ACC112 (cell line): ENCODE data around the gene SH3TC1.

ENCODE experiments used
- H2AFZ ChIP-seq: fragments of 200-600 bp; sonication (generic); one replicate; pipeline ENCODE4 v1.6.0; 2017; ENCODE audit warnings: antibody characterized with exemption, low read length; ENCODE audit not compliant: unreplicated experiment
- H3K27ac ChIP-seq: fragments of 200-600 bp; sonication (generic); 2 replicates; pipeline ENCODE4 v1.5.1; 2014; ENCODE audit warnings: low read depth, mild to moderate bottlenecking, antibody characterized with exemption, low read length, moderate library complexity
- H3K27me3 ChIP-seq: fragments of 200-600 bp; sonication (generic); 2 replicates; pipeline ENCODE4 v1.6.1; 2014; ENCODE audit warnings: mild to moderate bottlenecking, antibody characterized with exemption, low read length, moderate library complexity, mixed read lengths; ENCODE audit not compliant: insufficient read depth
- H3K36me3 ChIP-seq: fragments of 200-600 bp; sonication (generic); 2 replicates; pipeline ENCODE4 v1.6.1; 2016; ENCODE audit warnings: mild to moderate bottlenecking, antibody characterized with exemption, low read length, moderate library complexity, mixed read lengths; ENCODE audit not compliant: insufficient read depth
- H3K4me1 ChIP-seq: fragments of 200-600 bp; sonication (generic); one replicate; pipeline ENCODE4 v1.6.1; 2016; ENCODE audit warnings: low read length, mixed read lengths; ENCODE audit not compliant: insufficient read depth, unreplicated experiment, control insufficient read depth
- H3K4me3 ChIP-seq: fragments of 200-600 bp; sonication (generic); 2 replicates; pipeline ENCODE4 v1.5.1; 2014; ENCODE audit warnings: mild to moderate bottlenecking, low read depth, low read length
- H3K79me2 ChIP-seq: fragments of 200-600 bp; sonication (generic); one replicate; pipeline ENCODE4 v1.6.0; 2016; ENCODE audit warnings: low read length; ENCODE audit not compliant: control insufficient read depth, unreplicated experiment, insufficient read depth

Gene SH3TC1

DNA sequence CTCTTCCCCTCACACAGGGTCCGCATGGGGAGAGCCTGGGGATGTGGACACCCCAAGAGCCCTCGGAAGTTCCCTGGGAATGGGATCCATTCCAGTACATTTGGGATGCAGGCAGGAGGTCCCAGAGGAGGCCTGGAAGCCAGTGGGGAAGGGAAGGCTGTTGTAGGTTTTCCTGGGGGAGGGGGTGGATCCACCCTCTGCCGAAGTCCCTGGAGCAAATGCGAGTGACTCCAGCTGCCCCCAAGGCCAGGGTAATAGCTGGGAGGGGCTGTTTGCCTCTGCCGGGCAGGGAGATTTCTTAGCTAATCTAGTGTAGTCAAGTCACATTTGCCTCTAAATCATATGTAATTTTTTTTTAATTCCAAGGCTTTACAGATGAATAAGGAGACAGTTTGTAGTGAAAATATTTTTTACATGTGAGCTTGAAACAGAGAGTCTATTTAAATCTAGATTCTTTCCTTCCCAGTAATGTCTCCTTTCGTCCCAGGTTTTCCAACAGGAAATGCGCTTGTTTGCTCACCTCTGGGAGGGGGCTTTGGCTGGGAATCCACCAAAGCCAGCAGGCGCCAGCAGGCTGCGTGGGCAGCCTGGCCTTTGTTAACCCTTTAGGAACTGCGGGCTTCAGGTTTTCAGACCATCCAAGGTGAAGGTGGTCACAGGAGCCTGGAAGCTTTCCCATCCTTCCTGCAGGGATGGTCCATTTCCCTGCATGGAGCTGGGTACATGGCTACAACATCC, 26.8 kb downstream of the SH3TC1 start:
- Histone ChIP-seq H3K4me1 (peaks cover 11% of the 10 kb centered on the region), H2AFZ (no peak overlapping the region), H3K36me3 (no peaks in the 10 kb centered on the region; the same call in 1 of the 2 replicates), H3K79me2 (no peaks in the 10 kb centered on the region), H3K27me3 (no peaks in the 10 kb centered on the region), H3K27ac (no peak overlapping the region), H3K4me3 (no peak overlapping the region)

DNA sequence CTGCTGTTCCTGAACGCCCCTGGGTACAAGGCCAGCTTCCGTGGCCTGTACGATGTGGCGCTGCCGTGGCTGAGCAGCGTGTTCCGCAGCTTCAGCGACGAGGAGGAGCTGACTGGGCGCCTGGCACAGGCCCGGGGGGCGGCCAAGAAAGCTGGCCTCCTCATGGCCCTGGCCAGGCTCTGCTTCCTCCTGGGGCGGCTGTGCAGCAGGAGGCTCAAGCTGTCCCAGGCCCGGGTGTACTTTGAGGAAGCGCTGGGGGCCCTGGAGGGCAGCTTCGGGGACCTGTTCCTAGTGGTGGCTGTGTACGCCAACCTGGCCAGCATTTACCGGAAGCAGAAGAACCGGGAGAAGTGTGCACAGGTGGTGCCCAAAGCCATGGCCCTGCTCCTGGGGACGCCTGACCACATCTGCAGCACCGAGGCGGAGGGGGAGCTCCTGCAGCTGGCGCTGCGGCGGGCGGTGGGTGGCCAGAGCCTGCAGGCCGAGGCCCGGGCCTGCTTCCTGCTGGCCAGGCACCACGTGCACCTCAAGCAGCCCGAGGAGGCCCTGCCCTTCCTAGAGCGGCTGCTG, 28.2 kb downstream of the SH3TC1 start:
- H3K36me3 ChIP-seq = no peaks in the 10 kb centered on the region
- H3K27me3 ChIP-seq = no peaks in the 10 kb centered on the region
- H3K79me2 ChIP-seq = no peaks in the 10 kb centered on the region
- no peak overlapping the region for H2AFZ ChIP-seq
- H3K4me3 ChIP-seq = no peak overlapping the region
- H3K4me1 ChIP-seq = peaks cover 11% of the 10 kb centered on the region
- no peak overlapping the region for H3K27ac ChIP-seq

DNA sequence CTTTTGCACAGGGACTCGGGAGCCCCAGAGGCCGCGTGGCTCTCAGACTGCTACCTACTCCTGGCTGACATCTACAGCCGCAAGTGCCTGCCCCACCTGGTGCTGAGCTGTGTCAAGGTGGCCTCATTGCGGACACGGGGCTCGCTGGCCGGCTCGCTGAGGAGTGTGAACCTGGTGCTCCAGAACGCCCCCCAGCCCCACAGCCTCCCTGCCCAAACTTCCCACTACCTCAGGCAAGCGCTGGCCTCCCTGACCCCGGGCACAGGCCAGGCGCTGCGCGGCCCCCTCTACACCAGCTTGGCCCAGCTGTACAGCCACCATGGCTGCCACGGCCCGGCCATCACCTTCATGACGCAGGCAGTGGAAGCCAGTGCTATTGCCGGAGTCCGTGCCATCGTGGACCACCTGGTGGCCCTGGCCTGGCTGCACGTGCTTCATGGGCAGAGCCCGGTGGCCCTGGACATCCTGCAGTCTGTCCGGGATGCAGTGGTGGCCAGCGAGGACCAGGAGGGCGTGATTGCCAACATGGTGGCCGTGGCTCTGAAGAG, 28.8 kb downstream of the SH3TC1 start:
- Histone ChIP-seq H3K79me2 (no peaks in the 10 kb centered on the region), H3K36me3 (no peaks in the 10 kb centered on the region), H3K27ac (no peak overlapping the region), H3K4me1 (peaks cover 11% of the 10 kb centered on the region), H3K4me3 (no peak overlapping the region), H3K27me3 (no peaks in the 10 kb centered on the region), H2AFZ (no peak overlapping the region)

DNA sequence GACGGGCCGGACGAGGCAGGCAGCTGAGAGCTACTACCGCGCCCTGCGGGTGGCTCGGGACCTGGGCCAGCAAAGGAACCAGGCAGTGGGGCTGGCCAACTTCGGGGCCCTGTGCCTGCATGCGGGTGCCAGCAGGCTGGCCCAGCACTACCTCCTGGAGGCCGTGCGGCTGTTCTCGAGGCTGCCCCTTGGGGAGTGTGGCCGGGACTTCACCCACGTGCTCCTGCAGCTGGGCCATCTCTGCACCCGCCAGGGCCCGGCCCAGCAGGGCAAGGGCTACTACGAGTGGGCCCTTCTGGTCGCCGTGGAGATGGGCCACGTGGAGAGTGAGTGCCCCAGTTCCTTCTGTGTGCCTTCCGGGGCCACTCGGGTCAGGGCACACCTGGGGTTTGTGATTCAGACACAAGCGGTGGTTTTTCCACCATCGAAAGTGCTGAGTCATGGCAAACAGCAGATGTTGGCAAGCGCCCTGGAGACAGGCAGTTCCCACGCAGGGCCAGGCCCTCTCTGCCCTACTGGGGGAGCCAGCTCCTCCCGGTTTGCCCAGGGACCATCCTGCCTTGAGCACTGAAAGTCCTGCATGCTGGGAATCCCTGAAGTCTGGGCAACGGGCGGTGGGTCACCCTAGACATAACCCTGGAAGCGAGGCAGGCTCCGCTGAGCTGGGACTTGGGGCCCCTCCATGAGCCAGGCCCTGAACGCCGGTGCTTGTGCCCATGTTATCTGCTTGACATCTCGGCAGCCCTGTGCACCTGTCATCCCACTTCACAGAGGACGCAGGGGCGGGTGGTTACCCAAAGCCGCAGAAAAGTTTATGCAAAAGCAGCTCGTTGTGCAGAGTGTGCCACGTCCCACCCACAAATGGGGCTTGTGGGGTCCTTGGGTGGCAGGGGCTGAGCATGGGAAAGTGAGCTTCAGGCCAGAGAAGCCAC, 29.5 kb downstream of the SH3TC1 start:
- peaks cover 11% of the 10 kb centered on the region for H3K4me1 ChIP-seq
- H2AFZ ChIP-seq = no peak overlapping the region
- H3K4me3 ChIP-seq = no peak overlapping the region
- no peaks in the 10 kb centered on the region for H3K27me3 ChIP-seq
- H3K79me2 ChIP-seq = no peaks in the 10 kb centered on the region
- no peak overlapping the region for H3K27ac ChIP-seq
- H3K36me3 ChIP-seq = no peaks in the 10 kb centered on the region

DNA sequence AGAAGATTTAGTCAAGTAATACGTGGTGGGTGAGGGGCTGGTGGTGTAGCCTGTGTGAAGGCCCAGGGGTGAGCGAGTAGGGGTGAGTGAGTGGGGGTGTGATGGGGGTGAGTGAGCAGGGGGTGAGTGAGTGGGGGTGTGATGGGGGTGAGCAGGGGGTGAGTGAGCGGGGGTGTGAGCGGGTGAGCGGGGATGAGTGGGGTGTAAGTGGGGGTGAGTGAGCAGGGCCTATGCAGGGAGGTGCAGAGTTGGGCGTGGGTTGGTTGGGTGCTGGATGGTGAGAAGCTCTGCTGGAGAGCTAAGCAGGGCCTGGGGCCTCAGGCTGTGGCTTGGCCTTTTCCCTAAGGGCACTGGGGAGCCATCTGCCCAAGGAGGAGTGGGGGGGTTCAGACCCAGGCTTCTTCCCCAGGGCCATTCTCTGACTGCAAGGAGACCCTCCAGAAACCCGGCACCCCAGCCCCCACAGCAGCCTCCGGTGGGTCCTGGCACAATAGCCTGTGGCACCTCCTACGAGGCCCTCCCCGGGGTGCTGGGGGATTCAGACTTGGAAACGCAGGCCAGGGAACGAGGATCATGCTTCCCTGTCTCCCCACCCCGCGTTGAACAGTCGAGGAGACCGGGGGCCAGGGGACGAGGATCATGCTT, 30.4 kb downstream of the SH3TC1 start:
- H3K27ac ChIP-seq = no peak overlapping the region
- H2AFZ ChIP-seq = no peak overlapping the region
- H3K4me1 ChIP-seq = peaks cover 11% of the 10 kb centered on the region
- H3K79me2 ChIP-seq = no peaks in the 10 kb centered on the region
- no peaks in the 10 kb centered on the region for H3K27me3 ChIP-seq
- H3K36me3 ChIP-seq = no peaks in the 10 kb centered on the region
- H3K4me3 ChIP-seq = no peak overlapping the region

DNA sequence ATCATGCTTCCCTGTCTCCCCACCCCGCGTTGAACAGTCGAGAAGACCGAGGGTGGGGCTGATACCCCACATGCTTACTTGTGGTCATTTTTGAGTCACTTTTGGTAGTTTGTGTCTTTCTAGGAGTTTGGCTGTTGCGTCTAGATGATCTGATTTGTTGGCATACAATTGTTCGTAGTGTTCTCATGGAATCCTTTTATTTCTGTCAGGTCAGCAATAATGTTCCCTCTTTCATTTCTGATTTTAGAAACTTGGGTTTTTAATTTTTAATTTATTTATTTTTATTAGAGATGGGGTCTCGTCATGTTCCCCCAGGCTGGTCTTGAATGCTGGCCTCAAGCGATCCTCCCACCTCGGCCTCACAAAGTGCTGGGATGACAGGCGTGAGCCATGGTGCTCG, 30.9 kb downstream of the SH3TC1 start:
- peaks cover 11% of the 10 kb centered on the region for H3K4me1 ChIP-seq
- no peaks in the 10 kb centered on the region for H3K36me3 ChIP-seq
- H3K4me3 ChIP-seq = no peak overlapping the region
- H3K27ac ChIP-seq = no peak overlapping the region
- no peak overlapping the region for H2AFZ ChIP-seq
- H3K79me2 ChIP-seq = no peaks in the 10 kb centered on the region
- no peaks in the 10 kb centered on the region for H3K27me3 ChIP-seq

GRCh38 chr4:8230891-8231290, 31.8 kb downstream of the SH3TC1 start:
- H3K27me3 ChIP-seq = no peaks in the 10 kb centered on the region
- H3K79me2 ChIP-seq = no peaks in the 10 kb centered on the region
- no peaks in the 10 kb centered on the region for H3K36me3 ChIP-seq
- H3K4me3 ChIP-seq = no peak overlapping the region
- H3K4me1 ChIP-seq = peaks cover 11% of the 10 kb centered on the region
- no peak overlapping the region for H3K27ac ChIP-seq
- H2AFZ ChIP-seq = no peak overlapping the region

- H3K27me3 ChIP-seq = no peaks in the 10 kb centered on the region
- H3K79me2 ChIP-seq = no peaks in the 10 kb centered on the region
- no peak overlapping the region for H2AFZ ChIP-seq
- H3K27ac ChIP-seq = no peak overlapping the region
- peaks cover 11% of the 10 kb centered on the region for H3K4me1 ChIP-seq
- no peak overlapping the region for H3K4me3 ChIP-seq
- no peaks in the 10 kb centered on the region for H3K36me3 ChIP-seq
Observed at GRCh38 chr4:8231551-8232049, 32.5 kb downstream of the SH3TC1 start.

GRCh38 chr4:8232748-8233147, 33.7 kb downstream of the SH3TC1 start:
- Histone ChIP-seq H3K79me2 (no peaks in the 10 kb centered on the region), H3K4me3 (no peak overlapping the region), H2AFZ (no peak overlapping the region), H3K27me3 (no peaks in the 10 kb centered on the region), H3K36me3 (no peaks in the 10 kb centered on the region), H3K27ac (no peak overlapping the region), H3K4me1 (peaks cover 11% of the 10 kb centered on the region)
